ENCODE data around the gene TIGD1.
A peak's percentile ranks its signal among the peaks of the same experiment; 100 is the strongest.

Gene TIGD1

DNA sequence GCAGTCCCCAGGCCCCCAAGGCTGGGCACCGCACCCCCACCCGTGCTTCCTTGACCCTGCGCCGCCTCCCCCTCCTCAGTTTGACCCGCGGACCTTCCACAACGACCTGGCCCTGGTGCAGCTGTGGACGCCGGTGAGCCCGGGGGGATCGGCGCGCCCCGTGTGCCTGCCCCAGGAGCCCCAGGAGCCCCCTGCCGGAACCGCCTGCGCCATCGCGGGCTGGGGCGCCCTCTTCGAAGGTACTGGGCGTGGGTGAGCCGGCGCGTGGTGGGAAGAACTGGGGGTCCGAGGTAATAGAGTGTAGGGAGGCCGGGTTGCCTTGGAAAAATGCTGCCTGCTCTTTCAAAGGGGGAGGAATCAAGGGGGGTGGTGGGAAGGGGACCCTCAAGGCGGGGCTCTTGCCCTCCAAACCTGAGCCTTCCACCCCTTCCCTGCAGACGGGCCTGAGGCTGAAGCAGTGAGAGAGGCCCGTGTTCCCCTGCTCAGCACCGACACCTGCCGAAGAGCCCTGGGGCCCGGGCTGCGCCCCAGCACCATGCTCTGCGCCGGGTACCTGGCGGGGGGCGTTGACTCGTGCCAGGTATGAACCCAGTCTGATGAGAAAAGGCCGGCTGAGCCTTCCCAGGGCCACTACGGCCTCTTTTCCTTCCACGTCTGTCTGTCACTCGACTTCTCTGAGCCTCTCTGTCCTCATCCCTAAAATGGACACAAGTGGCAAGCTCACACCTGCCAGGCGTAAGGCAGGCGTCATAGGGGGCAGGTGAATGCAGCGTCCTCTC lies 27.5 kb downstream of the TIGD1 start:
- no peak for DNase-seq

DNA sequence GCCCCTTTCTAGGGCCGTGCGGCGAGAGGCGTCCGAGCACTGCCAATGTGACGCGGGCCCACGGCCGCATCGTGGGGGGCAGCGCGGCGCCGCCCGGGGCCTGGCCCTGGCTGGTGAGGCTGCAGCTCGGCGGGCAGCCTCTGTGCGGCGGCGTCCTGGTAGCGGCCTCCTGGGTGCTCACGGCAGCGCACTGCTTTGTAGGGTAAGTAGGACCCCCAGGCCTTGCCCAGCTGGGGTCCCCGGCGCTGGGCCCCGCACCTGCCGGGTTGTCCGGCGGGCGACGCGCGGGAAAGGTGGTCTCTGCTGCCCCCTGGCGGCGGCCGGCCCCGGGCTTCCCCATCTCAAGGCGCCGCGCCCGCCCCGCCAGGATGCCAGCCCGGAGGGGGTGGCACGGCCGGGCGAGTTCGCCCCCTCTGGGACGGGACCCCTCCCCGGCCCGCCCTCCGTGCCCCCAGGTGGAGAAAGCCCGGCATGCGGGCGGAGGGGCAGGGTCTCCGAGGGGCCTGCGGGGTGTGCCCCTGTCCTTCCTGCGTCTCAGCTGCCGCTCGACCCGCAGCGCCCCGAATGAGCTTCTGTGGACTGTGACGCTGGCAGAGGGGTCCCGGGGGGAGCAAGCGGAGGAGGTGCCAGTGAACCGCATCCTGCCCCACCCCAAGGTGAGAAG lies 28.3 kb downstream of the TIGD1 start:
- peak; percentile 13 for DNase-seq

DNA sequence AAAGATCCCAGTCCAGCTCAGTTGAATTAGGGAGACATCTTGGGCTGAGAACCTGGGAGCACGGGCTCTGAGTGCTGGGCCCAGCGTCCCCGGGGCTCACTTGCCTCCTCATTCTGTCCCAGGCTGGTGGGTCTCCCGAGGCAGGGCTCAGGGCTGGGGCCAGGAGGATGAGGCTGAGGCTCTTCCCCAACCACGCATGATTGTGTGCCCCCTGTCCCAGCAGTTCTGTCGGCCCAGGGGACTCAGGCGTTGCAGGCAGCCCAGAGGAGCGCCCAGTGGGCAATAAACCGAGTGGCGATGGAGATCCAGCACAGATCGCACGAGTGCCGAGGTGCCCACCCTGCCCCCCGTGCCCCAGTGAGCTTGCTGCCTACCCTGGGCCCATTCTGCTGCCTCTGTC lies 29.3 kb downstream of the TIGD1 start:
- DNase-seq = no peak

DNA sequence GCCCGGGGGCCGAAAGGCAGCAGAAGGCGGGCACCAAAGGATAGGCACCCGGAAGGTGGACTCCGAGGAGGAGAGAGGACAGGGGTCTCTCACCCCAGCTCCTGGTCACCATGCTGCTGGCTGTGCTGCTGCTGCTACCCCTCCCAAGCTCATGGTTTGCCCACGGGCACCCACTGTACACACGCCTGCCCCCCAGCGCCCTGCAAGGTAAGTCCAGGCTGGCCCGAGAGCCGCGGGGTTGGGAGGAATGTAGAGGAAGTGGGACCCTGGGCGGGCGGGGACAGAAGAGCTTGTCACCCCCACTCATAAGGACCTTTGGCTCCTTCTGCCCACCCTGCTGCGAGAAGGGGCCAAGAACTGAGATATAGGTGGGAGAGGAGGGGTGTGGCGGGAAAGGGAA lies 29.9 kb downstream of the TIGD1 start:
- no peak for DNase-seq

GRCh38 chr2:232519581-232520438 lies 30.5 kb downstream of the TIGD1 start, which contains the start of gene PRSS56:
Gene PRSS56 (plus strand): TSS chr2:232520388. CDS start chr2:232520599, 211 bp downstream.
- no peak for DNase-seq

- no peak for DNase-seq
Observed at GRCh38 chr2:232518844-232519243, 31.5 kb downstream of the TIGD1 start.

- no peak for DNase-seq
Observed at GRCh38 chr2:232516551-232516950, 33.8 kb downstream of the TIGD1 start.

DNA sequence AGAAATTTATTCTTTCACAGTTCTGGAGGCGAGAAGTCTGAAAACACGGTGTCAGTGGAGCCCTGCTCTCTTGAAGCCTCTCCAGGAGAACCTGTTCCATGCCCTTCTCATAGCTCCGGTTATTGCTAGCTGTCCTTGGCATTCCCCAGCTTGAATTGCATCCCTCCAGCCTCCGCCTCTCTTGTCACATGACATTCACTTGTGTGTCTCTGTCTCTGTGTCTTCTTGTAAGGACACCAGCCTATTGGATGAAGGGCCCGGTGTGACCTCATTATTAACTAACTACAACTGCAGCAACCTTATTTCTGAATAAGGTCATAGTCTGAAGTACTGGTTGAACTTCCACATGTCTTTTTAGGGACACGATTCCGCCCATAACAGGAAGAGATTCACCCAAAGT lies 34.7 kb downstream of the TIGD1 start:
- no peak for DNase-seq

DNA sequence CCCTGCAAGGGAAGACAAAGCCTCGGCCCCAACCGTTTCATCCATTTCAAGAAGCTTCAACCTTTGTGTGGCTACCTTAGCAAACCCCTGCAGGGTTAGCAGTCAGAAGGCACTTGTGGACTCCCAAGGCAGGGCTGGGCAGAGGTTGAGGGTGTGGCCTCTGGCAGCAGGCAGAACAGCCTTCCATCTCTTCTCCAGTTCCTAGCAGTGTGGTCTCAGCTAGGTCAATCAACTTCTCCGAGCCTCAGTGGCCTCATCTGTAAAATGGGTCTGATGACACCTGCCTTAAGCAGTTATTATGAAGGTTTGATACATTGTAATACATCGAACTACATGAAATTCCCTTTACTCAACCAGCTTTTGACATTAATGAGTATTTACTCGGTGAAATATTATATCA lies 37.0 kb downstream of the TIGD1 start:
- DNase-seq = no peak

GRCh38 chr2:232512602-232513001 lies 37.8 kb downstream of the TIGD1 start:
- DNase-seq = no peak

GRCh38 chr2:232511336-232511890 lies 38.9 kb downstream of the TIGD1 start:
- no peak for DNase-seq

DNA sequence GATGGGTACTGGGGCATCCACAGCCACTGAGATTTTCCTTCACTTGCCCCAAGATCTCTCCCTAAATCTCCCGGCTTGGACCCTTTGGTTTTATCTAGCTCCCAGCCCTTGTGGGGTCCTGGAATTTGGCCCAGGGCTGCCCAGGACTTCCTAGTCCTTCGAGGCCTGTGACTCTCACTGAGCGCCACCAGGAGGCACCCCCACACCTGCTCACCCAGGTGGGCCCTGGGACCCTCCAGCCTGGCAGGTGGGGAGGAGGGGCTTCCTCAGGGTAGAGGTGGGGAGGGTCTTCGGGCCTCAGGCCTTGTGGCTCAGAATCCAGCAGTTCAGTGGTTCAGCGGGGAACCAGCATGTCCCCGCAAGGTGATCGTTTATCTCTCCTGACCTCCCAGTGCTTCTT lies 42.1 kb downstream of the TIGD1 start:
- no peak for DNase-seq

- no peak for DNase-seq
Observed at GRCh38 chr2:232506709-232507108, 43.6 kb downstream of the TIGD1 start.

GRCh38 chr2:232505856-232506255 lies 44.5 kb downstream of the TIGD1 start:
- no peak for DNase-seq

DNA sequence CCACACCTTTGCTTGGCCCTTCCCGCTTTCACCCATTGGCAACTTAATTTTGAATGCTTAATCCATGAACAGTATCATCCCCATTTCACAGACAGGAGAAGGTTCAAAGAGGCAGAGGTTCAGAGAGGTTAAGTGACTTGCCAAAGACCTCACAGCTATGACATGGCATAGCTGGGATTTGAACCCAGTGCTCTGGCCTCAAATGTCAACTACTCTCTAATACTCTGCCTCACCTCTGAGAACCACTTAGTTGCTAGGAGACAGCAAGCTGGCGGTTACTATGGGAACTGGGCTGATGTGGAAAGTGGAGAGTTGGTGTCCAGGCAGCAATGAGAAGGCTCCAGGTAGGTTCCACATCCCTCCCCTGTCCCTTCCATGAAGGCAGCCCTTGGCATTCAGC lies 45.9 kb downstream of the TIGD1 start:
- no peak for DNase-seq

- no peak for DNase-seq
Observed at GRCh38 chr2:232503809-232504323, 46.5 kb downstream of the TIGD1 start.

- DNase-seq = no peak
Observed at GRCh38 chr2:232502911-232503808, 47.2 kb downstream of the TIGD1 start.

DNA sequence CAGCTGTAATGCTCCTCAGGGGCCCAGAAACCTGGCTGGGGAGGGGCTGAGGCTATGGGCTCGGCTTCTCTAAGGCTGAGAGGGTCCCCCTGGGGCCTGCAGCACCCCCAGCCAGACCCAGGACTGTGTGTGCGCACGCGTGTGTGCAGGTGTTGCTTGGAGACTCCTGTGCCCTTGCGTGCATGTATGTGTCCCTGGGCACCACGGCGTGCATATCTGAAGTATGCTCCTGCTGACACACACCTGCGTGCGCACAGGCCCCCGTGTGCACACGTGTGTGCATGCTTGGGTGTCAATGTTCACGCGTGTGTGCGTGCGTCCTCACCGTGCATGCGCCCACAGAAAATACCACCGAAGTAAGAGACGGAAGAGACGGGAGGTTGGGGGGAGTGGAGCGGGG lies 47.8 kb downstream of the TIGD1 start:
- no peak for DNase-seq

GRCh38 chr2:232501794-232502390 lies 48.5 kb downstream of the TIGD1 start:
- no peak for DNase-seq

DNA sequence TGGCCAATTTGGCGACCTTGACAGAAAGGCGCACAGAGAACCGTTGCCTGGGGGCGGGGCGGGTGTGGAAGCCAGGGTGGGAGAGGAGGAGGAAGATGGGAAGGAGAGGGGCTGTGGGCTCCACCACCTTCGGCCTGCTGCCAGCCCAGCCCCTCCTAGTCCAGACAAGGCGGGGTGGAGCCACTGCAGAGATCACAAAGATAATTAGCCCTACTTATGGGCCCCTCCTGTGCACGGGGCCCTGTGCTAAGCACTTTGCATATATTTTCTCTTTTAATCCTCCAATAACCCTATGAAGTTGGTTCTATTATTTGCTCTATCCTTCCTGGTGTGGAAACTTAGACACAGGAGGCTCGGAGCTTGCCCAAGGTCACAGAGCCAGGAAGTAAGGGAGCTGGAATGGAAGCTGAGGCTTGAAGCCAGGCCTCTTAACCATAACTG lies 49.0 kb downstream of the TIGD1 start:
- DNase-seq = no peak

DNA sequence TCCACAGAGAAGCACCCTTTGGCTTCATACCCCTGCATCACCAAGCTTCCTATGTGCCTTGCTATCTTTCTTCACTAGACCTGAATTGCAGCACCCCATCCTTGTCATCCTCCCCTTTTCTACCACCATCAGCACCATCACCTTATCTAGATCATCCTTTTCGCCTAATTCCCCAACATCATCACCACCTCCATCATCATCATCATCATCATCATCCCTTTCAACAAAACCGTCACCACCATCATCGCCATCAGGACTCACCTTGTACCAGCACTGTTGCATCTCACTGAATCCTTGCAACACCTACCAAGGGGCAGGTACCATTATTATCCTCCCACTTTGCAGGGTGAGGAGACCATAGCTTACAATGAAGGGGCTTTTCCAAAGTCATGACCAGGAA lies 51.9 kb downstream of the TIGD1 start:
- DNase-seq = no peak

Data from fibroblast of skin of scalp (primary cell).